Transverse colon (tissue), 4 donors: ENCODE data around the gene MRNIP. TPM values are rescaled to one million over a fixed set of nuclear protein-coding genes. Genes with fewer than 3 reads are reported as not detected.

Source experiments
- DNase-seq: peaks from one replicate; pipeline ENCODE4 v3.0.0-alpha.2; 2019
- H3K27ac ChIP-seq, 4 donors: fragments of 200-600 bp; sonication (generic); 2 replicates each; pipeline ENCODE4 v1.5.1; 2016 to 2018; ENCODE audit warnings: inconsistent platforms in 4 of 4
- H3K27me3 ChIP-seq: fragments of 200-600 bp; sonication (generic); 2 replicates; pipeline ENCODE4 v1.5.1; 2017; ENCODE audit warnings: inconsistent platforms
- H3K36me3 ChIP-seq, 4 donors: fragments of 200-600 bp; sonication (generic); 2 replicates each; pipeline ENCODE4 v1.5.1; 2017 to 2019; ENCODE audit warnings: inconsistent platforms in 4 of 4
- H3K4me1 ChIP-seq, 4 donors: fragments of 200-600 bp; sonication (generic); 2 replicates each; pipeline ENCODE4 v1.5.1; 2017 to 2020; ENCODE audit warnings: inconsistent platforms in 4 of 4
- H3K4me3 ChIP-seq, 4 donors: fragments of 200-600 bp; sonication (generic); 1 replicate in 1 of 4; 2 replicates in 3 of 4; pipeline versions ENCODE4 v1.5.1 to v1.6.1; 2017 to 2019; ENCODE audit warnings: inconsistent platforms in 4 of 4
- H3K9me3 ChIP-seq, 2 donors: fragments of 200-600 bp; sonication (generic); 2 replicates each; pipeline ENCODE4 v1.5.1; 2017 to 2019; ENCODE audit warnings: inconsistent platforms in 2 of 2
- CTCF ChIP-seq, 5 experiments: fragments of 200-600 bp in 3 of 5; fragments of 450-650 bp in 2 of 5; sonication (generic) in 3 of 5; IDR thresholded peaks; 1 replicate in 2 of 5; 2 replicates in 3 of 5; pipeline ENCODE4 v1.5.1; 2016 to 2017; ENCODE audit warnings: antibody characterized with exemption in 5 of 5, inconsistent platforms in 3 of 5, mild to moderate bottlenecking in 2 of 5, moderate library complexity in 1 of 5
- EP300 ChIP-seq: sonication (generic); formaldehyde crosslinking; IDR thresholded peaks from one replicate; pipeline ENCODE4 v1.6.1; 2017; ENCODE audit warnings: antibody characterized with exemption, low read depth
- POLR2A ChIP-seq: fragments of 450-650 bp; IDR thresholded peaks from one replicate; pipeline ENCODE4 v1.6.1; 2016; ENCODE audit warnings: antibody characterized with exemption, mild to moderate bottlenecking, moderate library complexity
- POLR2AphosphoS5 ChIP-seq, 3 donors: sonication (generic); formaldehyde crosslinking; IDR thresholded peaks; one replicate each; pipeline ENCODE4 v1.6.1; 2016; ENCODE audit warnings: antibody characterized with exemption in 3 of 3
- WGBS, 2 donors: methylation state at CpG; one replicate each; pipeline ENCODE4 v1.1.5; 2018; ENCODE audit warnings: low coverage in 1 of 2; 5-methylcytosine and 5-hydroxymethylcytosine counted together
- in situ Hi-C, 4 donors: fragments of 200-750 bp; cut with MboI; loops; one replicate each; pipeline versions ENCODE4 v1.15.0 to v1.15.1; 2017; ENCODE audit warnings: low sequenced_read_pairs in 3 of 4, low pct_ligation_motif_present in 1 of 4, low pct_unique_long_range_greater_than_20kb in 1 of 4
- intact Hi-C: fragments of 100-400 bp; cut with DNase I; formaldehyde crosslinking; loops from one replicate; pipeline ENCODE4 v1.15.1; 2023; ENCODE audit warnings: low total_unique reads
- total RNA-seq, 4 donors: library from RNA; depleted of rRNA; stranded (reverse); fragments of >200 nt; gene quantifications; one replicate each; pipeline ENCODE4 v1.1.0, GENCODE V29; 2016

The MRNIP gene
- total RNA-seq, 4 donors from 2014 or later = 24.7 to 124 (median 42.9) TPM

- intact Hi-C loops (loop anchor here (5.0 kb wide), 1 partner anchor 1364 kb away; no protein-coding TSS in a partner anchor), in situ Hi-C loops (no loop called here)
- Histone ChIP-seq H3K4me3 (no peak overlapping the region), H3K36me3 (peaks cover 0 to 35% (median 13%) of the 10 kb centered on the region in 4 donors), H3K4me1 (peaks cover 0 to 3% (median under 1%) of the 10 kb centered on the region in 4 donors), H3K27me3 (no peaks in the 10 kb centered on the region), H3K9me3 (peaks cover 0 to 8% of the 10 kb centered on the region in 2 donors), H3K27ac (no peak overlapping the region)
- no peak for DNase-seq
- WGBS, 2 donors = 79 to 91% methylated on average over 2 to 9 of the region's 9 CpGs
- TF ChIP-seq EP300 (no peak), POLR2A (no peak), POLR2AphosphoS5 (IDR thresholded peaks at IDR 0.05) (no peak), CTCF (IDR thresholded peaks at IDR 0.05) (no peak)
Measured at GRCh38 chr5:179841621-179842020, 17.0 kb downstream of the MRNIP start.

GRCh38 chr5:179840766-179841165 lies 17.9 kb downstream of the MRNIP start:
- Histone ChIP-seq H3K27ac (no peak overlapping the region), H3K4me1 (peaks cover 0 to 8% (median 3%) of the 10 kb centered on the region in 4 donors), H3K9me3 (peaks cover 0 to 8% of the 10 kb centered on the region in 2 donors), H3K27me3 (no peaks in the 10 kb centered on the region), H3K36me3 (peaks cover 0 to 37% (median 13%) of the 10 kb centered on the region in 4 donors), H3K4me3 (no peak overlapping the region)
- TF ChIP-seq CTCF (IDR thresholded peaks at IDR 0.05) (no peak), POLR2AphosphoS5 (IDR thresholded peaks at IDR 0.05) (no peak), EP300 (no peak), POLR2A (no peak)
- intact Hi-C loops (loop anchor here (5.0 kb wide), 1 partner anchor 1363 kb away; no protein-coding TSS in a partner anchor), in situ Hi-C loops (no loop called here)
- no peak for DNase-seq
- WGBS, 2 donors = 84% methylated on average over 17 of the region's 17 CpGs; no CpG with 5 or more reads in 1 of the 2 donors

- Histone ChIP-seq H3K4me3 (no peak overlapping the region), H3K27me3 (no peaks in the 10 kb centered on the region), H3K9me3 (peaks cover 0 to 8% of the 10 kb centered on the region in 2 donors), H3K27ac (no peak overlapping the region), H3K36me3 (peaks cover 0 to 35% (median 13%) of the 10 kb centered on the region in 4 donors), H3K4me1 (peaks cover 0 to 8% (median 3%) of the 10 kb centered on the region in 4 donors)
- intact Hi-C loops = loop anchor here (5.0 kb wide), 1 partner anchor 1363 kb away; no protein-coding TSS in a partner anchor
- in situ Hi-C loops = no loop called here
- WGBS, 2 donors = 89% methylated on average over 11 of the region's 11 CpGs; no CpG with 5 or more reads in 1 of the 2 donors
- no peak for DNase-seq
- TF ChIP-seq POLR2AphosphoS5 (IDR thresholded peaks at IDR 0.05) = no peak
- no peak for TF ChIP-seq CTCF (IDR thresholded peaks at IDR 0.05)
- no peak for TF ChIP-seq EP300
- no peak for TF ChIP-seq POLR2A
Measured at GRCh38 chr5:179840321-179840720, 18.3 kb downstream of the MRNIP start.

- H3K27ac ChIP-seq = no peak overlapping the region
- no peak overlapping the region for H3K4me3 ChIP-seq
- H3K27me3 ChIP-seq = no peaks in the 10 kb centered on the region
- TF ChIP-seq POLR2A (no peak), CTCF (IDR thresholded peaks at IDR 0.05) (no peak), POLR2AphosphoS5 (IDR thresholded peaks at IDR 0.05) (no peak), EP300 (no peak)
- in situ Hi-C loops (no loop called here), intact Hi-C loops (loop anchor here (5.0 kb wide), 1 partner anchor 1362 kb away; no protein-coding TSS in a partner anchor)
- no peak for DNase-seq
- peaks cover 0 to 27% (median 13%) of the 10 kb centered on the region in 4 donors for H3K36me3 ChIP-seq
- WGBS, 2 donors = 75 to 81% methylated on average over 4 to 16 of the region's 16 CpGs
- peaks cover 0 to 8% (median 3%) of the 10 kb centered on the region in 4 donors for H3K4me1 ChIP-seq
- H3K9me3 ChIP-seq = peaks cover 0 to under 1% of the 10 kb centered on the region in 2 donors
Measured at GRCh38 chr5:179839328-179840256, 19.0 kb downstream of the MRNIP start.
